Esophagus squamous epithelium (tissue), 4 donors: ENCODE data around the gene PVR.

ENCODE experiments used
- CTCF ChIP-seq, 6 experiments: fragments of 450-650 bp in 4 of 6; fragments of 200-600 bp in 2 of 6; sonication (generic) in 2 of 6; IDR thresholded peaks; one replicate each; pipeline ENCODE4 v1.5.1; 2016 to 2019; ENCODE audit warnings: antibody characterized with exemption in 6 of 6, mild to moderate bottlenecking in 4 of 6, moderate library complexity in 4 of 6
- POLR2A ChIP-seq, 4 donors: fragments of 450-650 bp; IDR thresholded peaks; one replicate each; pipeline ENCODE4 v1.6.1; 2017; ENCODE audit warnings: antibody characterized with exemption in 4 of 4, mild to moderate bottlenecking in 4 of 4, moderate library complexity in 3 of 4

- TF ChIP-seq POLR2A (IDR thresholded peaks at IDR 0.05) (no peak), CTCF (IDR thresholded peaks at IDR 0.05) (no peak)
Observed at GRCh38 chr19:44604241-44604640, 39.5 kb upstream of the PVR start.
